ENCODE data around the gene FAM187B.
"Not testable (repeated sequence)": the region's sequence is repeated elsewhere in the genome, so short reads cannot be mapped to it uniquely, and the experiment has no call there.

The FAM187B gene

DNA sequence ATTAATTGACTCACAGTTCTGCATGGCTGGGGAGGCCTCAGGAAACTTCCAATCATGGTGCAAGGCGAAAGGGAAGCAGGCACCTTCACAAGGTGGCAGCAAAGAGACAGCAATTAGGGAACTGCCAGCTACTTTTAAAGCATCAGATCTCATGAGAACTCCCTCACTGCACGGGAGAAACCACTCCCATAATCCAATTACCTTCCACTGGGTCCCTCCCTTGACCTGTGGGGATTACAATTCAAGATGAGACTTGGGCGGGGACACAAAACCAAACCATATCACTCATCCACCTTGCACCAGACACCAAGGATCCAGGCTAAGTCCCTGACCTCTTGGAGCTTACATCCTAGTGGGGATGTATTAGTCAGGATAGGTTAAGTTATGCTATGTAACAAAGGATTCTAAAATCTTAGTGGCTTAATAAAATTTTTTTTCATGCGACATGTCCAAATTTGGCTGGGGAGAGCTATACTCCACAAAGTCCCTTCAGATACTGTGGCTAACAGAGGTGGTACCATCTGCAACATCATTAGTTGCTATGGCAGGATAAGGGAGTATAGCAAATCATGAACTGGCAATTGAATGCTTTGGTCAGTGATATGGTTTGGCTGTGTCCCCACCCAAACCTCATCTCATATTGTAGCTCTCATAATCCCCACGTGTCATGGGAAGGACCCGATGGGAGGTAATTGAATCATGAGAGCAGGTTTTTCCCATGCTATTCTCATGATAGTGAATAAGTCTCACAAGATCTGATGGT is 8.3 kb upstream of the FAM187B start:
- no peak for FAIRE-seq
- no peak for DNase-seq (ENCODE audit: low spot score)

DNA sequence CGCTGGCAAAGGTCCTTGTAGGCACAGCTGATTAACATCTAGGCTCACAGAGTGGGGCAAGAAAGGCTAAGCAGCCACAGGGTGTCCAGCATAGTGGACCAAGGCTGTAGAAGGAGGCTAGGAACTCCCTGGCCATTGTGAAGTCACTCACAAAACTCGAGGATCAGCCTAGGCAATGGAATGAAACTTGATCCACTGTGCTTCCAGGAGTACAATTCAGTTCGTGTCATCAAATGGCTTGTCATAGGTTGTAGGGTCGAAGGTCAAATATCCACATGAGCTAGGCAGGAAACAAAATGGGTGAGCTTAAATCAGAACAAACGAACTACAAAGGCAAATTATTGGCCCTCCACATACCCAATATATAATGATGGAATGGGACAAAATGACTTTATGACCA is 4.4 kb upstream of the FAM187B start:
- DNase-seq (ENCODE audit: low spot score) (no peak), FAIRE-seq (no peak)

DNA sequence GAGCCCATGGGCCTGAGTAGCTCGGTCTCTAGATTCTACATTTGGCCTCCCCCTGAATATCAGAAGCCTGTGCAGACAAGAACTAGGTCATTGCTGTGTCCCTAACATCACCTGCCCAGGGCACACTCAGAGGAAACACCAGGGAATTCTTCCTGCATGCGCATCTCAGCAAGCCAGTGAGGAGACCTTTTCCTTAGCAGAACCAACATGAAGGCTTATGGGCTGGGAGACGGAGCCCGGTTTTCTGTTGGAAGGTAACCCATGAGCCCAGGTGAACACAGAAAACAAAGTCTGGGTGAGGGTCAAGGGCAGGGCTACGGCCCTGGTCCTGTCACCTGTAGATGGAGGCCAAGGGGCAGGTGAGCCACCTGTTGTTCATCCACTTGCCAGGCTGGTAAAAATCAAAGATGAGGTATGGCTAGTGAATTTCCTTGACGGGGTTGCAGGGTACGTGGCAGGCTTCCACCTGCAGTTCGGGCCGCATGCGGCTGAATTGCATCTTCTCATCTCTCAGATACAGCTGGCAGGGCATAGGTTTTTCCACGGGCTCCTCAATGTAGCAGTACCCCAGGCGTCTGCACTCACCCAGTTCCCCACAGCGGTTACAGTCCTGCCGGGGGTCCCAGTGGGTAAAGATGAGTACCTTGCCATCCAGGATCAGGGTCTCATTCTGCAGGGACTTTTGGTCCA is 3.6 kb upstream of the FAM187B start:
- no peak for FAIRE-seq
- DNase-seq (ENCODE audit: low spot score): no peak

DNA sequence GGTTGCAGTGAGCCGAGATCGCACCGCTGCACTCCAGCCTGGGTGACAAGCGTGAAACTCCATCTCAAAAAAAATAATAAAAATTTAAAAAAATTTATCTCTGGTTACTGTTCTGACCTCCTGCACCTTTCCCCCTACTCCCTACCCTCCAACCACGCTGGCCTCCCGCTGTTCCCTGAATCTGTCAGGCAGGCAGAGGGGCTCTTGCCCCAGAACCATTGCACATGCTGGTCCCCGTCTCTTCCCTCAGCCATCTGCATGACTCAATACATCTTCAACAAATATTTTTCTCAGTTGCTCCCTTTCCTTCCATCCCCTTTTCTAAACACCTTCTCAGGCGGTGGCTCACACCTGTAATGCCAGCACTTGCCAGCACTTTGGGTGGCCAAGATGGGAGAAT is 1.1 kb upstream of the FAM187B start:
- no peak for FAIRE-seq
- no peak for DNase-seq (ENCODE audit: low spot score)

DNA sequence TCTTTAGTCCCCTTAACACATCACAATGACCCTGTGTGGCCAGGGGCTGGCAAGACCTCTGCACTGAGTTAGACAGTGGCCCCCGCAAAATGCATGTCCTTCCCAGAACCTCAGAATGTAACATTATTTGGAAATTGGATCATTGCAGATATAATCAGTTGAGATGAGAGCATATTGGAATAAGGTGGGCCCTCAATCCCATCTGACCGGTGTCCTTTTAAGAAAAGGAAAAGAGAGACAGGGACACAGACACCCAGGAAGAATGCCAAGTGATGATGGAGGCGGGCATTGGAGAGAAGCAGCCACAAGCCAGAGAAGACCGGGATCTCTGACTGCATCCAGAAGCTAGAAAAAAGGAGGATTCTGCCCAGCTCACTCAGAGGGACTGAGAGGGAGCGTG is 1.8 kb downstream of the FAM187B start:
- FAIRE-seq: no peak

DNA sequence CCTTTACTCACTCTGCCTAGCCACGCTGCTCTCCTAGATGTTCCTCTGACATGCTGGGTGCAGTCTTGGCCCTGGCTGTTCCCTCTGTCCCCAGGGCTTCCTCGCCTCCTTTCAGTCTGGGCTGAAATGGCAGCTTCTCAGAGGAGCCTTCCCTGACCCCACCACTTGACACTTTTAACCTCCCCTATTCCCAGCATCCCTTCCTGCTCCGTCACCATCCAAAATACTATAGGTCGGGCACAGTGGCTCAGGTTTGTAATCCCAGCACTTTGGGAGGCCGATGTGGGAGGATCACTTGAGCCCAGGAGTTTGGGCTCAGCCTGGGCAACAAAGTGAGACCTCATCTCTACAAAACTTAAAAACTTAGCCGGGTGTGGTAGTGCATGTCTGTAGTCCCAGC is 2.6 kb downstream of the FAM187B start:
- FAIRE-seq (no peak), DNase-seq (ENCODE audit: low spot score) (no peak)

More for the DNA sequence above, 1.8 kb downstream of the FAM187B start:
- DNase-seq (ENCODE audit: low spot score): no peak

DNA sequence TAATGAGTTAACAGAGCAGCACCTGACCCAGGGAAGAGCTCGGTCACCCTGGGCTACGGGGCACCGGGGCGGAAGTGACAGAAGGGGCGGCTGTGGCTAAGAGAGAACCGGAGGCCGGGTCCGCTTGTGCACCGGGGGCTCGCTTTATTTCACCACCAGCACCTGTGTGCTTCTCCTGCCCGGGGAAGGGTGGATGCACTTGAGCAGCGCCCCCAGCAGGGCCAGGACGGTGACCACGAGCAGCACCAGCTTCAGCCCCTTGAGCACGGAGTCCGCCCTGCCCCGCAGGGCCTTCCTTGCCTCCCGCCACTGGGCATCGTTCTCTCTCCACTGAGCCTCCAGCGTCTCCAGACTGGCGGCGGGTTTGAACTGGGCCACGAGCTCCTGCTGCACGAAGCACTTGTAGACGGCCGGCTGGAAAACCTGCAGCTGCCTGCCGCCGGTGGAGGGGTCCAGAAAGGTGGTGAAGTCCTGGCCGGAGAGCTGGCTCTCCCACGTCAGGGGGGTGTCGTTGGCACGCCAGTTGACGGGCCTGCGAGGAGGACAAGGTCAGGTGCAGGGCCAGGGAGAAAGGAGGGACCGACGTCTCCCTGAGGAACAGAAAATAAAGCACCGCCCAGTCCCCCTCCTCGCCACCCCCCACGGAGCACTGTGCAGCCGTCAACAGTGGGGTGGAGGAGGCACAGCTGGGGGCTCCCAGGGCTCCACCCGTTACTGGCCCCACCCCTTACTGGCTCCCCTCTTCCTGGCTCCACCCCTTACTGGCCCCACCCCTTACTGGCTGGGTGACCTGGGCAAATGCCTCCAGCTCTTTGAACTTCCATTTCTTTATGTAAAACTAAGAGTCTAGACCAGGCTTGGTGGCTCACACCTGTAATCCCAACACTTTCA is 3.6 kb downstream of the FAM187B start:
- FAIRE-seq (no peak), DNase-seq (ENCODE audit: low spot score) (no peak)

DNA sequence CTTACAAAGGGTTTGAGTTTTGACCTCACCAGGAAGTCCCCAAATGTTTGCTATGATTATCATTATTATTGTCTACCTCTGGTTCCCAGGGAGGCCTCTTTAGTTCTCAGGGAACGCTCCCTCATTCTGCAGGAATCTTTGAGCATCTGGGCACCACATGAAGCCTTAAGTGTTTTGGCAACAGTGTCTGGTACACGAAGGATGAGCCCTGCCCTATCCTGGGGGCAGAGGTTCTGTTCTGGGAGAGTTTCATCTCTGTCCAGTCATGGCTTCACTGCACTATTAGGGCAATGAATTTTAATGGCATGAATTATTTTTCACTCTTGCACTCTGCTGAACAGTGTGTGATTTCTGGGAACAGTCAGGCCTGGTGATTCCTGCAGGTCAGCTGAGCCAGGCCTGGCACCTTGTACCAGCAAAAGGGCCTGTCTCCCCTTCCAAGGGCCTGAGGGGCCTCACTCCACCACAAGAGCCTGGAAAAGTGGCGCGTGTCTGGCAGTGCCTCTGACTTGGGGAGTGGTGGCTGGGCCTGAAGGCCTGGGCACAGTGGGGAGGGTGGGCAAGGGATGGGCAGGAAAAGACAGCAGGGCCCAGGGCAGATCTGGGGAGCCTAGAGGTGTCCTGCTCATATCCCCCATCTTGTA is 4.6 kb downstream of the FAM187B start:
- DNase-seq (ENCODE audit: low spot score) (no peak), FAIRE-seq (no peak)

DNA sequence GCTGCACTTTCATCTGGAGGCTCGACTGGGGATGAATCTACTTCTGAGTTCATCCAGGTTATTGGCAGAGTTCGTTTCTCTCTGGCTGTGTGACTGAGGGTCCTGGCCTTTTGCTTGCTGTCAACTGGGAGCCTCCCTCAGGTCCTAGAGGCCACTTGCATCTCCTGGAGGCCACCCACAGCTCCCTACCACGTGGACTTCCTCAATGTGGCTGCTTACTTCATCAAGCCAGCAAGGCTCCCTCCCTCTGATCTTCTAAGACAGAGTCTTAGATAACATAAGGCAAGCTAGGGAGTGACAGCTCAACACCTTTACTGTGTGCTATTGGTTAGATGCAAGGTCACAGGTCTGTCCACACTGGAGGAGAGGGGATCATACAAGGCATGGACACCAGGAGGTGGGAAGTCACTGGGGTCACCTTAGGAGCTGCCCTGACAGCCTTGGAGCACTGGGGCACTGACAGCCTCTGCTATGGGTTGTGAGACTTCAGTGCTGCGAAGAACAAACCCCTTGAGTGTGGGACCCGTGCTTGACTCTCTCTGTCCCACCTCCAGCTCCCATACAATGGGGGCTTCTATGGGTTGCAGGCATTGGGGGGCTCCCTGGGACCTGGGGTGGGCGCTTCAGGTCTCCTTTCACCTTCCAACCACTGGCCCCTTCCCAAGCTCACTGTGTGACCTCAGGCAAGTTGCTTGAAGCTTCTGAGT is 5.3 kb downstream of the FAM187B start:
- FAIRE-seq (no peak), DNase-seq (ENCODE audit: low spot score) (no peak)

DNA sequence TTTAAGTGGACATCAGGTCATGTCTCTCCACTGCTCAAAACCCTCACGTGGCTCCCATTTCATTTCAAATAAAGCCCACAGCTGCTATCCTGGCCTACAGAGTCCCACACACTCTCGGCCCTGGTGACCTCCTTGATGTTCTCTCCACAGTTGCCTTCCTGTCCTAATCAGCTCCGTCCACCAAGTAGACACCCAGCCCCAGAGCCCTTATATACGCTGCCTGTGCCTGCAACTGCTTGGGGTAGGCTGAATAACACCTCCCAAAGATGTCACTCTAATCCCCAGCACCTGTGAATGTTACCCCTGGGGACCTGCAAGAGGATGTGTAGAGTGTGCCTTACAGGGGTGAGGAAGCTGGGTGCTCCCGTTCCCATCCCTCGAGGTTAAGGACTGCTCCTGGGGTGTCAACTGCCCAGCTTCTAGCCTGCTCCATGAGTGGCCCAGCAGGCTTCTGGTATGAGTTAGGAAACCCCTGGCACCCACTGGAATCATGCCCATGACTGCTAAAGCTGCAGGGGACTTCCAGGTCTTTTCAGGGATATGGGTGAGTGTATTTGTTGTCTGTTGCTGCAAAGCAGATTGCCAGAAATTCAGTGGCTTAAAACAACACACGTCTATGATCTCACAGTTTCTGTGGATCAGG is 6.0 kb downstream of the FAM187B start:
- DNase-seq (ENCODE audit: low spot score): no peak
- no peak for FAIRE-seq

DNA sequence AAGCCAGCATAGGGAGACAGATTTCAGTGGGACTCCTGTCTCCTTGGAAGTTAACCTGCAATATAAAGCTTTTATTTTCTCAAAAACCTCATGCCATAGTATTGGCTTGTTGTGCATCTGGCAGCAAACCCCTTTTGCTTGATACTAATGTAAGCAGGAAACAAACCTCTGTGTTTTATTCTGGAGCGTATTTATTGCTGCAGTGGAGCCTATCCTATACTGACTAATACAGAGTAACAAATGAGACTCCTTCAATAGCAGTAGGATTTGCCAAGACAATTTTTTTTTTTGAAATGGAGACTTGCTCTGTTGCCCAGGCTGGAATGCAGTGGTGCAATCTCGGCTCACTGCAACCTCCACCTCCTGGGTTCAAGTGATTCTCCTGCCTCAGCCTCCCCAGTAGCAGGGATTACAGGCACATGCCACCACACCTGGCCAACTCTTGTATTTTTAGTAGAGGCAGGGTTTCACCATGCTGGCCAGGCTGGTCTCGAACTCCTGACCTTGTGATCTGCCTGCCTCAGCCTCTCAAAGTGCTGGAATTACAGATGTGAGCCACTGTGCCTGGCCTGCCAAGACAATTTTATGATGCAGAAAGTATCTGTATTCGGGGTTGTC is 7.5 kb downstream of the FAM187B start:
- not testable (repeated sequence) for FAIRE-seq

DNA sequence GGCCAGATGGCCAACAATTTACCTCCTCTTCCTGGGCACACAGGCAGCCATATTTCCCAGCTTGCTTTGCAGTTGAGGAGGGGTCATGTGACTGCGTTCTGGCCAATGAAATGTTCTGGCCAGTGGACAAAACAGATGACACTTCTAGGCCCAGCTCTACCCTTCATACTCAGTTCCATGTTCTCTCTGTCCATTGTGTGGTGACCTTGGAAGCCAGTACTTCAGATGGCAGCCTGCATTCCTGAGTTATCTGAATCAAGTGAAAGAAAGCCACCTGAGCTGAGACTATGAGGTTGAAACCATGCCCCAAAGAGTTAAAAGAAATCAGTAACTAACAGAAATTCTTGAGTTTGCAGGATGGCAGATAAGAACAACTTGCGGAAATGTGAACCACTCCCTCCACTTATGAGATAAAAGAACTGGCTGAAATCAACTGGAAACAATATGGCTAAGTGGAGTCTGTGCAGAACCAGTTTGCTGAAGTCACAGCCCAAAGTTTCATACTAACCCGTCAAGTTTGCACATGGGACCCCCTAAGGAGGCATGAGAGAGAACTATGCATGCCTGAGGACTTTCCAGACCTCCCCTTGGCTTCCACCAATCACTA is 8.1 kb downstream of the FAM187B start:
- FAIRE-seq (no peak), DNase-seq (ENCODE audit: low spot score) (no peak)

More for the DNA sequence above, 7.5 kb downstream of the FAM187B start:
- DNase-seq (ENCODE audit: low spot score): not testable (repeated sequence)

DNA sequence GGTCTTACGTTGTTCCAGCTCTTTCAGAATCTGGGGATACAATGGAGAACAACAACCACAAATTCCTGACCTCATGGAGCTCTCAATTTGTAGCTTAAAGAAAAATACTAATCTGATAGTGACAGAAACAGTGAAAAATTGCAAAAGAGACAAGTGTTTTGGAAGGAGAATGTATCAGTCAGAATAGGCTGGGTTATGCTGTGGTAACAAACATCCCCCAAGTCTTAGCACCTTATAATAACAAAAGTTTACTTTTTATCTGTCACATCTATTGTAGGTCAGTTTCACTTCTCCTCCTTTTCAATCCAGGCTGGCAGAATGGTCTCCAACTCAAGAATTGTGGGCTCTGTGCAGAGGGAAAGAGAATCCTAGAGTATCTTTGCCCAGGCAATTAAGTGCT is 9.5 kb downstream of the FAM187B start:
- FAIRE-seq (no peak), DNase-seq (ENCODE audit: low spot score) (no peak)

DNA sequence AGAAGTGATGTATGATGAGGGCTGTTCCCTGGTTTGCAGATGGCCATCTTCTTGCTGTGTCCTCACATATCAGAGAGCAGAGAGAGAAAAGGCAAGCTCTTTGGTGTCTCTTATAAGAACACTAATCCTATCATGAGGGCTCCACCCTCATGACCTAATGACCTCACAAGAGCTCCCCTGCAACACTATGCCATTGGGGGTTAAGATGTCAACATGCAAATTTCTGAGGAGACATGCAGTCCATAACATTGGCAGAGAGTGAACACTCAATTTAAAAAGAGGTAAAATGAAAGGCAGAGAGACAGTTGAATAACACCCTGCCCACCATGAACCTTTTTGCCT is 10.9 kb downstream of the FAM187B start:
- no peak for FAIRE-seq

DNA sequence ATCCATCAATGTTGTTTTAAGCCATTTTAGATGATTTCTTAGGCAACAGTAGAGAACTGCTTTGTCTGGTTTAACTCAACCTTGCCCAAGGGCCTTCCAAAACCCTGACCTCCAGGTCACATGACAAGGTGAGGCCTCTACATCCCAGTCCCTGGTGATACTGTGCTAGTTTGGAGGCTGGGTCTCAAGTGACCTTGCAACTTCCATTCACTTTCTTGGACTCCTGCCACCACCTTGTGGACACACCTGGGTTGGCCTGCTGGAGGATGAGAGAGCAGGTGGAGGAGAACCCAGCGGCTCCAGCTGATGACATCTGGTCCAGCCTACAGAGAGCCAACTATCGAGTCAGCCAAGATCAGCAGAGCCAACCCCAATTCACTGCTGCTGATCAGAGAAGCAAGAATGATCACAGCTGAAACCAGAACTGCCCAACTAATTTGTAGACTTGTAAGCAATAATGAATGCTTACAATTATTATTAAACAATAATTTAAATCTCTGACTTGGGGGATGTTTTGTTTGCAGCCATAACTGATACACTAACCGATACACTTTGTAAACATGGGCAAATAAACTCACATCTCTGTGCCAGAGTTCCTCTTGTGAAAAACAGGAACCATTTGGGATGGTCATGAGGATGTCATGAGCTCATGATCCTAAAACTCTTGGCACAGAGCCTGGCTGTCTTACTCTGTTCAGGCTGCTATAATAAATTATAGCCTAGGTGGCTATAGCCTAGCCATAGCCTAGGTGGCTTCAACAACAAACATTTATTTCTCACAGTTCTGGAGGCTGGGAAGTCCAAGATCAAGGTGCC is 11.5 kb downstream of the FAM187B start:
- FAIRE-seq (no peak), DNase-seq (ENCODE audit: low spot score) (no peak)

More for the DNA sequence above, 10.9 kb downstream of the FAM187B start:
- no peak for DNase-seq (ENCODE audit: low spot score)

DNA sequence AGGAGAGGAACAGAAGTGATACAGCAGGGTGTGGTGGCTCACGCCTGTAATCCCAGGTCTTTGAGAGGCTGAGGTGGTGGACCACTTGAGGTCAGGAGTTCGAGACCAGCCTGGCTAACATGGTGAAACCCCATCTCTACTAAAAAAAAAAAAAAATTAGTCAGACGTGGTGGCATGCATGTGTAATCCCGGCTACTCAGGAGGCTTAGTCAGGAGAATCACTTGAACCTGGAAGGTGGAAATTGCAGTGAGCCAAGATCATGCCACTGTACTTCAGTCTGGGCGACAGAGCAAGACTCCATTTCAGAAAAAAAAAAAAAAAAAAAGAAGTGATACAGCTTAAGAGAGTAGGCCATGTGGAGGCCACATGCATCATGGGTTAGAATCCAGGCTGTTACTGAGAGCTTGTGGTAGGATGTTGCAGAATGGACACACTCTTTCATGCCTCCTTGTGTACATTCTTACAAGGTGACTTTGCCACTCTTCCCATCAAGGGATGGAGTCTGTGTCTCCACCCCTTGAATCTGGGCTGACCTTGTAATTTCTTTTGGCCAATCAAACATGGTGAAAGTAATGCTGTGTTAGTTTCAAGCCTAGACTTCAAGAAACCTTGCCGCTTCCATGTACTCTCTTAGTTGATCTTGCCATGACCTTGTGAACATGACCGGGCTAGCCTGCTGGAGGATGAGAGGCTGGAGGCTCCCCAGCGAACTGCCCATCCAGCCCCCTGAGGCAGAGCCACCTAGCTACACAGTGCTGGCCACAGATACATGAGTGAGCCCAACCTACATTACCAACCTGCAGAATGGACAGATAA is 12.3 kb downstream of the FAM187B start:
- FAIRE-seq (no peak), DNase-seq (ENCODE audit: low spot score) (no peak)

DNA sequence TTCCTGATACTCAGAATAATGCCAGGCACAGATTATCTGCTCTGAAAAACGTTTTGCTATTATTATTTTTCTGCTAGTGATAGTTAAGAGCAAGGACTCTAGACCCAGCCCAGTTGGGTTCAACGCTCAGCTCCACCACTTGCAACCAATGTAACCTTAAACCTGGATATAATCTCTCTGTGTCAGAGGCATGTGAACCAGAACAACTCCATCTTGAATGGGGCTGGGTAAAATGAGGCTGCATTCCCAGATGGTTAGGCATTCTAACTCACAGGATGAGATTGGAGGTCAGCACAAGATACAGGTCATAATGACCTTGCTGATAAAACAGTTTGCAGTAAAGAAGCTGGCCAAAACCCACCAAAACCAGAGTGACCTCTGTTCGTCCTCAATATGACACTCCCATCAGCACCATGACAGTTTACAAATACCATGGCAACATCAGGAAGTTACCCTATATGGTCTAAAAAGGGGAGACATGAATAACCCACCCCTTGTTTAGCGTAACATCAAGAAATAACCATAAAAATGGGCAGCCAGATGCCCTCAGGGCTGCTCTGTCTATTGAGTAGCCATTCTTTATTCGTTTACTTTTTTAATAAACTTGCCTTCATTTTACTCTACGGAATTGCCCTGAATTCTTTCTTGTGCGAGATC is 13.6 kb downstream of the FAM187B start:
- FAIRE-seq: no peak
- DNase-seq (ENCODE audit: low spot score): no peak
